Epithelial cell of proximal tubule (primary cell): ENCODE results near the gene PAPPA2. TPM values are rescaled to one million over a fixed set of nuclear protein-coding genes. Genes with fewer than 3 reads are reported as not detected.
"Not testable (repeated sequence)": the region's sequence is repeated elsewhere in the genome, so short reads cannot be mapped to it uniquely, and the experiment has no call there.

Experiments
- DNase-seq: peaks from one replicate; pipeline ENCODE4 v3.0.0-alpha.2; 2011; ENCODE audit warnings: low read depth
- H3K4me3 ChIP-seq: 2 replicates; pipeline ENCODE4 v1.5.1; 2011; ENCODE audit warnings: low read depth, mild to moderate bottlenecking, low read length
- CTCF ChIP-seq: conservative IDR thresholded peaks from 2 replicates; pipeline ENCODE4 v1.5.1; 2012; ENCODE audit warnings: low read depth, mild to moderate bottlenecking, low read length
- total RNA-seq: library from RNA; depleted of rRNA; stranded (reverse); fragments of >200 nt; gene quantifications from 2 replicates; pipeline ENCODE4 v1.2.3, GENCODE V29; 2015

PAPPA2 gene
- total RNA-seq, 1 donor from 2014 or later = 0.98 TPM

GRCh38 chr1:176617881-176618280 is 154.9 kb downstream of the PAPPA2 start:
- TF ChIP-seq CTCF = no peak
- no peak overlapping the region for H3K4me3 ChIP-seq
- DNase-seq = no peak

GRCh38 chr1:176619261-176619660 is 156.3 kb downstream of the PAPPA2 start:
- no peak overlapping the region for H3K4me3 ChIP-seq
- DNase-seq = peak; percentile 41
- no peak for TF ChIP-seq CTCF

GRCh38 chr1:176625365-176625764 is 162.4 kb downstream of the PAPPA2 start:
- DNase-seq = no peak
- no peak for TF ChIP-seq CTCF
- no peak overlapping the region for H3K4me3 ChIP-seq

GRCh38 chr1:176626572-176627061 is 163.6 kb downstream of the PAPPA2 start:
- DNase-seq = no peak
- no peak for TF ChIP-seq CTCF
- no peak overlapping the region for H3K4me3 ChIP-seq

GRCh38 chr1:176628775-176629174 is 165.8 kb downstream of the PAPPA2 start:
- no peak overlapping the region for H3K4me3 ChIP-seq
- TF ChIP-seq CTCF = no peak
- no peak for DNase-seq

GRCh38 chr1:176634733-176635132 is 171.8 kb downstream of the PAPPA2 start:
- H3K4me3 ChIP-seq, DNase-seq: not testable (repeated sequence)

- DNase-seq = no peak
- no peak for TF ChIP-seq CTCF
- no peak overlapping the region for H3K4me3 ChIP-seq
Observed at GRCh38 chr1:176638713-176639526, 175.9 kb downstream of the PAPPA2 start.
